GM19397 (cell line): ENCODE data around the gene UBD.

Experiments
- ATAC-seq: cut with Tn5 transposase; IDR thresholded peaks from one replicate; pipeline ENCODE4 v1.9.1; 2021; ENCODE audit warnings: mild to moderate bottlenecking, moderate library complexity; ENCODE audit not compliant: unreplicated experiment

The UBD gene

GRCh38 chr6:29561606-29562181 is 2.2 kb upstream of the UBD start:
- ATAC-seq, result no peak

GRCh38 chr6:29561091-29561490 is 1.6 kb upstream of the UBD start:
- no peak for ATAC-seq

- no peak for ATAC-seq
These were observed 973 bp downstream of the UBD start for GRCh38 chr6:29558439-29559079.

- no peak for ATAC-seq
These were observed 2.2 kb downstream of the UBD start for GRCh38 chr6:29557320-29557719.

- no peak for ATAC-seq
These were observed 4.8 kb downstream of the UBD start for GRCh38 chr6:29554764-29555163.

- no peak for ATAC-seq
These were observed 6.1 kb downstream of the UBD start for GRCh38 chr6:29553268-29554057.

GRCh38 chr6:29552512-29553051 is 7.0 kb downstream of the UBD start:
- peak; percentile 76 for ATAC-seq

- no peak for ATAC-seq
These were observed 12.0 kb downstream of the UBD start for GRCh38 chr6:29547573-29547972.

- ATAC-seq, result no peak
These were observed 21.7 kb downstream of the UBD start for GRCh38 chr6:29537714-29538403.

GRCh38 chr6:29532320-29532951 is 27.1 kb downstream of the UBD start:
- no peak for ATAC-seq

- ATAC-seq, result no peak
These were observed 27.9 kb downstream of the UBD start for GRCh38 chr6:29531668-29532067.

GRCh38 chr6:29530671-29531310 is 28.7 kb downstream of the UBD start:
- ATAC-seq, result no peak

- ATAC-seq, result no peak
These were observed 29.6 kb downstream of the UBD start for GRCh38 chr6:29529956-29530355.

GRCh38 chr6:29528988-29529560 is 30.5 kb downstream of the UBD start:
- no peak for ATAC-seq

GRCh38 chr6:29528300-29528931 is 31.1 kb downstream of the UBD start:
- ATAC-seq, result no peak

- no peak for ATAC-seq
These were observed 32.0 kb downstream of the UBD start for GRCh38 chr6:29527564-29527963.

GRCh38 chr6:29527126-29527525 is 32.4 kb downstream of the UBD start:
- ATAC-seq, result no peak

GRCh38 chr6:29525311-29525639 is 34.3 kb downstream of the UBD start:
- no peak for ATAC-seq

- no peak for ATAC-seq
These were observed 34.9 kb downstream of the UBD start for GRCh38 chr6:29524444-29525310.
